GM18858 (cell line): ENCODE data around the gene HERPUD2.

Experiments
- ATAC-seq: cut with Tn5 transposase; IDR thresholded peaks from one replicate; pipeline ENCODE4 v1.9.1; 2021; ENCODE audit not compliant: unreplicated experiment

Gene HERPUD2

GRCh38 chr7:35694784-35695472 is at the start of gene HERPUD2:
Gene HERPUD2 (minus strand): TSS chr7:35695135. CDS start chr7:35694330, 805 bp downstream.
- ATAC-seq, result peak; percentile 83

GRCh38 chr7:35738889-35739288 is 44.0 kb upstream of the HERPUD2 start:
- no peak for ATAC-seq

GRCh38 chr7:35736725-35737124 is 41.8 kb upstream of the HERPUD2 start:
- ATAC-seq, result no peak

GRCh38 chr7:35735396-35735795 is 40.5 kb upstream of the HERPUD2 start:
- no peak for ATAC-seq

- ATAC-seq, result no peak
Measured at GRCh38 chr7:35734001-35734483, 39.1 kb upstream of the HERPUD2 start.

GRCh38 chr7:35731349-35731748 is 36.4 kb upstream of the HERPUD2 start:
- no peak for ATAC-seq

- peak; percentile 45 for ATAC-seq
Measured at GRCh38 chr7:35729061-35729783, 34.3 kb upstream of the HERPUD2 start.

- ATAC-seq, result no peak
Measured at GRCh38 chr7:35728412-35729060, 33.6 kb upstream of the HERPUD2 start.

GRCh38 chr7:35727571-35727970 is 32.6 kb upstream of the HERPUD2 start:
- ATAC-seq, result no peak

GRCh38 chr7:35726654-35727053 is 31.7 kb upstream of the HERPUD2 start:
- no peak for ATAC-seq

- ATAC-seq, result peak; percentile 39
Measured at GRCh38 chr7:35725280-35725680, 30.3 kb upstream of the HERPUD2 start.

GRCh38 chr7:35723011-35723410 is 28.1 kb upstream of the HERPUD2 start:
- no peak for ATAC-seq

- ATAC-seq, result no peak
Measured at GRCh38 chr7:35722054-35722849, 27.3 kb upstream of the HERPUD2 start.

GRCh38 chr7:35721288-35721687 is 26.4 kb upstream of the HERPUD2 start:
- no peak for ATAC-seq

- ATAC-seq, result no peak
Measured at GRCh38 chr7:35720849-35721248, 25.9 kb upstream of the HERPUD2 start.

GRCh38 chr7:35720032-35720431 is 25.1 kb upstream of the HERPUD2 start:
- no peak for ATAC-seq

- no peak for ATAC-seq
Measured at GRCh38 chr7:35718047-35718446, 23.1 kb upstream of the HERPUD2 start.

GRCh38 chr7:35717516-35717915 is 22.6 kb upstream of the HERPUD2 start:
- no peak for ATAC-seq

- no peak for ATAC-seq
Measured at GRCh38 chr7:35717013-35717412, 22.1 kb upstream of the HERPUD2 start.

GRCh38 chr7:35716038-35716803 is 21.3 kb upstream of the HERPUD2 start:
- no peak for ATAC-seq
